ACHN (cell line): ENCODE measurements around the gene C12orf76.
"Not testable (repeated sequence)": the region's sequence is repeated elsewhere in the genome, so short reads cannot be mapped to it uniquely, and the experiment has no call there.

Source experiments
- DNase-seq: peaks from one replicate; pipeline ENCODE4 v3.0.0-alpha.2; 2015
- in situ Hi-C: cut with HindIII; loops from 2 replicates; pipeline ENCODE4 v1.10.0; 2017; ENCODE audit warnings: low sequenced_read_pairs, low pct_ligation_motif_present, low pct_unique_long_range_greater_than_20kb

The C12orf76 gene

DNA sequence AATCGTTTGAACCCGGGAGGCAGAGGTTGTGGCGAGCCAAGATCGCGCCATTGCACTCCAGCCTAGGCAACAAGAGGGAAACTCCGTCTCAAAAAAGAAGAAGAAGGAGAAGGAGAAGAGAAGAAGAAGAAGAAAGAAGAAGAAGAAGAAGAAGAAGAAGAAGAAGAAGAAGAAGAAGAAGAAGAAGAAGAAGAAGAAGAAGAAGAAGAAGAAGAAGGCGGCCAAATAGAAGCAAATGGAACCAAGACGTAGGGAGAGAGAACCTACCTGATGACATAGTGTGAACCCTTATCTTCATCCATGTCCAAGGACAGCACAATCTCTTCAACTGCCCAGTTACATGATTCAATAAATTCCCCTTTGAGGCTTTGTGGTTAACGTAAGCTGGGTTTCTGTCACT is 19.8 kb upstream of the C12orf76 start:
- in situ Hi-C loops, DNase-seq: not testable (repeated sequence)

DNA sequence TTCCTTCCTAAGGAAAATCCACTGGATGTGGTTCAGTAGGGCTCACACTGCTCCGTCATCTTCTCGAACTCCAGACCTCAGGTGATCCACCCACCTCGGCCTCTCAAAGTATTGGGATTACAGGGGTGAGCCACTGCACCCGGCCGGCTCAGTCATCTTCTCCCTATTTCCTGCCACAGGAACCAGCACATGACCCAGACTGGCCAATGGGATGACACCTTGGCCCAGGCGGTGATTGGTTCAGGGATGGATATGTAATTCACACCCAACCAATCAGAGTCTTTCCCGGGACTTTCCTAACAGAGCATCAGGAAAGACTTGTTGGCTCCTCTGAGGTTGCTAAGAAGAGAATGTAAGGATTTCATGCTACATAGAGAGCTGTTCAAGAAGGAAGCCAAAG is 19.2 kb upstream of the C12orf76 start:
- no peak for DNase-seq
- in situ Hi-C loops = no loop called here

GRCh38 chr12:110065540-110065939 is 17.2 kb upstream of the C12orf76 start:
- in situ Hi-C loops = no loop called here
- DNase-seq = no peak

GRCh38 chr12:110062241-110062640 is 13.9 kb upstream of the C12orf76 start:
- in situ Hi-C loops = no loop called here
- DNase-seq = no peak

DNA sequence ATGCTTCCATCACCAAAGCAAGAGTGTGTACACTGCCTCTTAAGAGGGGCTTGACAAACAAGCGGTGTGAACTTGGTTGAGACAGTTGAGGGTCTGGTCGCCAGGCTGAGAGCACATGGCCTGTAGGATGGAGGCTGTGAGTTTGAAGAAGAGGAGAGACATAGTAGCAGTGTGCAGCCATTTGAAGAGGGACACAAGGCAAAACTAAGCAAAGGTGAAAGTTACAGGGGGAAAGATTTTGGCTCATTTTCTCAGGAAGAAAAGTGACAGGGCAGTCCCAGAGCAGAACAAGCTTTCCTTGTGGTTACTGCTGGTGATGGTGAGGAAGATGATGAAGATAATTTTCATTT is 11.3 kb upstream of the C12orf76 start:
- no peak for DNase-seq
- in situ Hi-C loops = no loop called here

DNA sequence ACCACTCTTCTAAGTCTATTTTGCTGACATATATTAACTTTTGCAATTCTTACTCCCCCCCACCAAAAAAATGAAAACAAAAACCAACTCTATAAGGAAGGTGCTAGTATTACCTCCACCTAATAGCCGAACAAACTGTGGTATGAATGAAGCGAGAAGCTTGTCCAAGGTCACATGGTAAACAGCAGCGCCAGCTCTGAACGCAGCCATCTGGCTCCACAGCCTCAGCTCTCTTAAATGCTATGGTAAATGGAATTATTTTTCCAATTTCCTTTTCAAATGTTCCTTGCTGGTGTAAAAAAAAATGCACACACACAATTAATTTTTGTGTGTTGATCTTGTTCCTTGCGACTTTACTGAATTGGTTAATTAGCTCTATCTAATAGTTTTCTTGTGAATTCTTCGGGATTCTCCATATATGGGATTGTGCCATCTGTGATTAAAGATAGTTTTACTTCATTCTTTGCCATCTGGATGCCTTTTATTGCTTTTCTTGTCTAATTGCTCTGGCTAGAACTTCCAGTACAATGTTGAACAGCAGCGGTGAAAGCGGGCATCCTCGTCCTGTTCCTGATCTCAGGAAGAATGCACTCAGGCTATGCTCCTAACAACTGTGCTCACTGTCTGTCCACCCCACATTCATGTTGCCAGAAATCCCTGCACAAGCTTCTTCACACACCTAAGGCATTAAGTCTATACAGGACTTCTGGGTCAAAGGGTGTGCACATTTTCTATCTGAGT is 10.7 kb upstream of the C12orf76 start:
- in situ Hi-C loops = no loop called here
- DNase-seq = no peak

GRCh38 chr12:110056643-110057042 is 8.3 kb upstream of the C12orf76 start:
- in situ Hi-C loops, DNase-seq: not testable (repeated sequence)

GRCh38 chr12:110055375-110056352 is 7.3 kb upstream of the C12orf76 start:
- DNase-seq = peak; percentile 97
- in situ Hi-C loops = not testable (repeated sequence)

GRCh38 chr12:110050927-110051326 is 2.6 kb upstream of the C12orf76 start:
- in situ Hi-C loops = no loop called here
- DNase-seq = no peak

- in situ Hi-C loops, DNase-seq: not testable (repeated sequence)
Measured at GRCh38 chr12:110049666-110050065, 1.3 kb upstream of the C12orf76 start.

GRCh38 chr12:110049034-110049433 is 712 bp upstream of the C12orf76 start:
- DNase-seq, in situ Hi-C loops: not testable (repeated sequence)

DNA sequence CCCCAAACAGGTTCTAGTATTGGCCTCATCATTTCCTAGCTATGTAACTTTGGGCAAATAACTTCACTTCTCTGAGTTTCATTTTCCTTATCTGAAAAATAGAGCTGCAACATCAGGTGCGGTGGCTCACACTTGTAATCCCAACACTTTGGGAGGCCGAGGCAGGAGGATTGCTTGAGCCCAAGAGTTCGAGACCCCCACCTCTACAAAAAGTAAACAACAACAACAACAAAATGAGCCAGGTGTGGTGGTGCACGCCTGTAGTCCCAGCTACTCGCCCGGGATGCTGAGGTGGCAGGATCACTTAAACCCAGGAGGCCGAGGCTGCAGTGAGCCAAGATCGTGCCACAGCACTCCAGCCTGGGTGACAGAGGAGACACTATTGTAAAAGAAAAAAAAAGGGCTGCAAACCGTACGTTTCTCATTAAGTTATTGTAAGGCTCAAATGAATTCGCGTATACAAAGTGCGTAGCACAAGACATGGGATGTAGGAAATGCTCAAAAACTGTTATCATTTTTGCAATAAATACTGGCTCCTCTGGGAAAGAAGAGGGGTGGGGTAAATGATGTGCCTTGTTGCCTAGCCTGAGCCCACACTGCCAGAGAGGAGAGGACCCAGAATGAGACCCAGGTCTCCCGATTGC is 903 bp downstream of the C12orf76 start:
- DNase-seq = no peak
- in situ Hi-C loops = no loop called here

DNA sequence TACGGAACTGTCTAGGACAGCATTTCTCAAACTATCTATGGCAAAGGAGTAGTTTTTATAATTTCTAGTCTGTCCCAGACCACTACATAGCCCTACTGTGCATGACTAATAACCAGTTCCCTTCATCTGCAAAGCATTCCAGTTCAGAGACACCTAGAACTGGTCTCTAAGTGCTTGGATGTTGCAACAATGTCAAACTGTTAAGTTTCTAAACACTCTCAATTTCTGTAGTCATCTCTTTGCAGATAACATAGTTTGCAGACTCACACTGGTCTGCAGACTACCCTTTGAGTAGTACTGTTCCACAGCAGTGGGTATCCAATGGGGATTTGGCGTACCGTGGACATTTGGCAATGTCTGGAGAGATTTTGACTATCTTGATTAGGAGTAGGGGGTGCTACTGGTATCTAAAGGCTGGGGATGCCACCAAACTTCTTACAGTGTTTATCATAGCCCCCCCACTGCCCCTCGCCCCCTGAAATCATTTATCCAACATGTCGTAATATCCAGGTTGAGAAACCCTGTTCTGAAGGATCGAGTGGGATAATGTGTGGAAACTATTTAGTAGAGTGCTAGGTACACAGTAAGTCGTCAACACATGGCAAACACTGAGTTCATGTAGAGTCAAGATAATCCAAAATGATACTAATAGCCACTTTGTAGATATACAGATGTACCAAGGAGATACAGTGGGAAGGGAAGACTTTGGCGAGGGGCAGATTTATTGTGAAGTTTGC is 1.7 kb downstream of the C12orf76 start:
- DNase-seq = no peak
- in situ Hi-C loops = no loop called here

GRCh38 chr12:110042264-110042663 is 6.1 kb downstream of the C12orf76 start:
- no peak for DNase-seq
- in situ Hi-C loops = no loop called here

DNA sequence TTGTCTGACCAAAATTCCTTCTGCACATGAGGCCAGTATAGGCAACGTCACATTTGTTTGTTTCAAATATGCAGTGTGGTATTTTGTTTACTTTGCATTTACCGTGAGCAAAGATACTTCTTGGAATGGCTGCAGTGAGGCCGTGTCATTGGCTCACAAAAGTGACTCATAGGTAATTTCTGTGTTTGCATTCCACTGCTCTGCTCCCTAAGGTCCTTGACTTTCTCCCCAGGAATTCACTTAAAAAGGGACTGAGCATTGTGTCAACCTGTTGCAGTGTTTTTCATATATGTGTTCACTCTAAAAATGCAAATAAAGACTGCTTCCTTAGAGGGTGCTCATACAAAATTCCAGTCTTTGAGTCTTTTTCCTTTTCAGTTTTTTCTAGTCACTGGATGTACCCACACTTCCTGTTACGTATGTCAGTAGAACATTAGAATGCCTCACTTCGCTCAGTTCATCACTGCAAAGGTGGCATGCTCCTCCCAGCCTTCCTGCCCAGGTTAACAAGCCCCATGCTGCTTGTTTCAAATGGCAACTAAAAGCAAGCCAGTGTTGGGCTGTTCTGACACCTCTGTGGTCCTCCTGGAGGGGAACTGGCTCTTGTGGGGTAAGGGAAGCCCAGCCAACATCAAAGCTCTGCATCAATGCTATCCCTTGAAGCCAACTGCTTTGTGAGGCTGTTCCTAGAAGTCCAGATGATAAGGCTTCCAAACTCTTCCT is 9.1 kb downstream of the C12orf76 start:
- peak; percentile 95 for DNase-seq
- in situ Hi-C loops = no loop called here

- no peak for DNase-seq
- in situ Hi-C loops = no loop called here
Measured at GRCh38 chr12:110038741-110039084, 9.6 kb downstream of the C12orf76 start.

GRCh38 chr12:110037315-110037714 is 11.0 kb downstream of the C12orf76 start:
- no peak for DNase-seq
- in situ Hi-C loops = no loop called here

GRCh38 chr12:110035534-110036104 is 12.7 kb downstream of the C12orf76 start:
- no peak for DNase-seq
- in situ Hi-C loops = no loop called here
